ENCODE results near the gene HTRA2.

DNA sequence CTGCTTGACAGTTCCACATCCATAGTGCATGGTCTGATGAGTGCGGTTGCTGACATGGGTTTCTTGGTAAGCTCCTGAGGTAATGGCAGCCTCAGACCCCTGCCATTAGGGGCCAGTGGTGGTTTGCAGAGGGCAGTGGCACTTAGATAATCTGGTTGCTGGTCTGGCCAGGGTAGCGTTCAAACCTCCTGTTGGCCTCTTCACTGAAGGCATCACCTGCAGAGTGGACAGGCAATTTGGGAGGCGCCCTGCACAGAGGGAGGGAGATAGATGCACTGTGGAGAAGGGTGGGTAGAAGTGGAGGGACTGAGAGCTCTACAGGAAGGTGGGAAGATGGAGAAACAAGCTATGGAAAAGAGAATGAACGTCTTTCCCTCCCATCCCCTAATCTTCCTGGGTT is 3.7 kb downstream of the HTRA2 start:
- TF ChIP-seq, protein P1, sequence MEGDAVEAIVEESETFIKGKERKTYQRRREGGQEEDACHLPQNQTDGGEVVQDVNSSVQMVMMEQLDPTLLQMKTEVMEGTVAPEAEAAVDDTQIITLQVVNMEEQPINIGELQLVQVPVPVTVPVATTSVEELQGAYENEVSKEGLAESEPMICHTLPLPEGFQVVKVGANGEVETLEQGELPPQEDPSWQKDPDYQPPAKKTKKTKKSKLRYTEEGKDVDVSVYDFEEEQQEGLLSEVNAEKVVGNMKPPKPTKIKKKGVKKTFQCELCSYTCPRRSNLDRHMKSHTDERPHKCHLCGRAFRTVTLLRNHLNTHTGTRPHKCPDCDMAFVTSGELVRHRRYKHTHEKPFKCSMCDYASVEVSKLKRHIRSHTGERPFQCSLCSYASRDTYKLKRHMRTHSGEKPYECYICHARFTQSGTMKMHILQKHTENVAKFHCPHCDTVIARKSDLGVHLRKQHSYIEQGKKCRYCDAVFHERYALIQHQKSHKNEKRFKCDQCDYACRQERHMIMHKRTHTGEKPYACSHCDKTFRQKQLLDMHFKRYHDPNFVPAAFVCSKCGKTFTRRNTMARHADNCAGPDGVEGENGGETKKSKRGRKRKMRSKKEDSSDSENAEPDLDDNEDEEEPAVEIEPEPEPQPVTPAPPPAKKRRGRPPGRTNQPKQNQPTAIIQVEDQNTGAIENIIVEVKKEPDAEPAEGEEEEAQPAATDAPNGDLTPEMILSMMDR (conservative IDR thresholded peaks at IDR 0.05; ENCODE audit: low read length) = no peak
- no peak for TF ChIP-seq EZH2phosphoT487 (IDR thresholded peaks at IDR 0.05; ENCODE audit: borderline replicate concordance)

All from Loucy (cell line).